GM21390 (cell line): ENCODE data around the gene FBLN5.

ENCODE experiments used
- ATAC-seq: cut with Tn5 transposase; IDR thresholded peaks from one replicate; pipeline ENCODE4 v1.9.1; 2021; ENCODE audit not compliant: unreplicated experiment

The FBLN5 gene

DNA sequence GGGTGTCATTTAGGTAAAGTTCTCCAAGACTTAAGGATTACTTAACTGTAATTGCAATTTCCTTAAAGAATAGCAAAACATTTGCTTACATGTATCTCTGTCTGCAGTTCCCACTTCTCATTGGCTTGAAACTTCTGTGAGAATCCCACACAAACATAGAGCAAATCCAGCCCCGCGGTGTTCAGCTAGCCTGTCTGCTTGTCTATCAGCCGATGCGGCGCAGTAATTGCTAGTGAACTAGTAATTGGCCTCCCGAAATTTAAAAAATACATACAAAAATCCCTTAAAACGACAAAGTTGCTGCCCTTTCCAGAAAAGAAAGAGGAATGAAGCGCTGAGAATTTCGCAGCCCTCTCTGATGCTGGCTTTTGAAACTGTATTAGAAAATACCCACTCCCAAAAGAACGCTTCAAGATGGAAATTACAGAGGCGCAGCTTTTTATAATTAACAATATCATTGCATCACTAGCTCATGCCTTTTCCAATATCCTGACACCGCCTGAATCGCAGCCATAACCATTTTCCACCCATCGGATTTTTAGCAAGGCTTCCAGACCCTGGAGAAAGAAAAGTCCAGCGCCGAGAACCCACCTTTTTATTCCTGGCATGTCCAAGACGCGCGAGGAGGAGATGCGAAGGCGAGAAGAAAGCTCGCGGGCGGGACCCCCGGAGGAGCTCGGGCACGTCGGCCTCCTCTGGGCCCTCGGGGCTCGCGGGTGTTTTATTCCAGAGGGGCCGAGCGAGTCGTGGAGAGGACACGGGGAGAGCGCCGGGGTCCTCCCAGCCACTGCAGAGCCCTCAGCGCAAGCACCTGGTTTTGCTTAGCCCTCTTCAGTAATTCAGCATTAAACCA lies 646 bp downstream of the FBLN5 start:
- ATAC-seq, result no peak

GRCh38 chr14:91945751-91946621 lies 1.5 kb downstream of the FBLN5 start:
- ATAC-seq, result no peak

DNA sequence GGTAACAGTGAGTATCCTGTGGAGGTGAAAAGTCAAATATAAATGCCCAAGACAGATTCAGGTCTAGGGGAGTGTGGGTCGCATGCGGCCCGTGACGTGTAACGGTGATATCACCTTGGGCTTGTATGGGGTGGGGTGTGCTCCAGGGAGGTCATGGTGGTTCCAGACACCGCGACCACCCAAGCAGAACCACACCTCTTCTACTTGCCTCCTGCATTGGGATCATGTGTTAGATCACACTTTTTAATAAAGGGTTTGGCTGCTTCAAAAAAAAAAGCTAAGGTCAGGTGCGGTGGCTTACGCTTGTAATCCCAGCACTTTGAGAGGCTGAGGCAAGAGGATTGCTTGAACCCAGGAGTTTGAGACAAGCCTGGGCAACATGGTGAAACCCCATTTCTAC lies 4.5 kb downstream of the FBLN5 start:
- ATAC-seq, result no peak

GRCh38 chr14:91942128-91942527 lies 5.4 kb downstream of the FBLN5 start:
- no peak for ATAC-seq

DNA sequence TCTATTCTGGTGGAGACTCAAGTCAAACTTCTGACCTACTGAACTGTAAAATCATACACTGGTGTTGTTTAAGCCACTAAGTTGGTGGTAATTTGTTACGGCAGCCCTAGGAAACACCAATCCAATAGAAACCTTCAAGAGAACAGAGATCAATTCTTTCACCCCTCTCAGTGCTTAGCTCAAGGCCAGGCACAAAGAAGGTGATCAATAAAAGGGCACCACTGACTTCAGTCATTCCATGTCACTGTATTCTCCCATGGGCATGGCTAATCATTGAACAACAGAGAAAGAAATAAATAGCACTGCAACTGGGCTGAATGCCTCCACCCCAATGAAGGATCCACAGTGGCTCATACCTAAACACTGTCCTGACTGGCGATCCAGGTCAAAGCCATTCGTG lies 7.3 kb downstream of the FBLN5 start:
- ATAC-seq, result no peak

GRCh38 chr14:91935586-91935985 lies 11.9 kb downstream of the FBLN5 start:
- ATAC-seq, result no peak

GRCh38 chr14:91934554-91935285 lies 12.8 kb downstream of the FBLN5 start:
- ATAC-seq, result no peak

DNA sequence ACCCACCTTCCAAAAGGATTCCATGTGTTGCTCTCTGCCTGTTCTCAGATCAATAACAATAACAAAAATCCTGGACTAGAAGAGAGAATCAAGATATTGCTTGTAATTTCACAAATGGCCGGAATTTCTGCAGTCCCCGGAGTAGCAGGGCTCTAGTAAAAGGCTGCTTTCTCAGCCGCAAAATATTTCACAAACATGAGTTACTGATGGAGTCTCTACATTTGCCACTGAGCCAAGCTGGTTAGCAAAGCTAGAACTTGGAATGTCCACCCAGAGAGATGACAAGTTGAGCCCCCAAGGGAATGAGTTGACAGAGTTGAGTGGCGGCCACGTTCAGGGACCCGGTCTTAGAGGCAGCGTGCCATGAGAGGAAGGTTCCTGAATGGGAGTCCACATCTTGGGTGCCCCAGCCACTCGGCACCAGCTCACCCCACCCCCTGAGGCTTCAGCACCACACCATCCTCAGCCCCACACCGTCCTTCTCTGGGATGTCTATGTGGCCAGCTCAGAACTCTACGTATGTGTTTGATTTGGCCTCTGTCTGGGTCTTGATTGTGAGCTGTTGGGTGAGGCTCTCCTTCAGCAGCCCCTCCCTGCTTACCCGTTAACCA lies 15.9 kb downstream of the FBLN5 start:
- no peak for ATAC-seq

GRCh38 chr14:91929700-91930099 lies 17.8 kb downstream of the FBLN5 start:
- no peak for ATAC-seq

DNA sequence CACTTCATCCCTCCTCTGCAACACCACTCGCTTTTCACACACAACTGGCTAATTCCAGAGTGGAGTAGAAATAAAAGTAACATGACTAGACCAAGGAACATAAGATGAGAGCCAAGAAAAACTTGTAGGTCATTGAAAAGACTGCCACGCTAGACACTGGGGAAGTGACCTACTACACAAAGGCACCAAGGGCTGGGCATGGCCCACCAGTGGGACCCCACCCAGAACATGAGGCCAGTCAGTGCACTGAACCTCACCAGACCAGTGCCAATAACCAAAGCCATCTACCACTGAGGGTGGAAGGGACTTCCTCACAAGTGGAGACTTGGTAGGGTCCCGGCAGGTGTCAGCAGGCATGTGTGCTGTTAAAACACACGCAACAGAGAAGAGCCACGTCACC lies 19.7 kb downstream of the FBLN5 start:
- ATAC-seq, result no peak

- no peak for ATAC-seq
These were observed 20.3 kb downstream of the FBLN5 start for GRCh38 chr14:91927191-91927590.

GRCh38 chr14:91926131-91926890 lies 21.2 kb downstream of the FBLN5 start:
- no peak for ATAC-seq

DNA sequence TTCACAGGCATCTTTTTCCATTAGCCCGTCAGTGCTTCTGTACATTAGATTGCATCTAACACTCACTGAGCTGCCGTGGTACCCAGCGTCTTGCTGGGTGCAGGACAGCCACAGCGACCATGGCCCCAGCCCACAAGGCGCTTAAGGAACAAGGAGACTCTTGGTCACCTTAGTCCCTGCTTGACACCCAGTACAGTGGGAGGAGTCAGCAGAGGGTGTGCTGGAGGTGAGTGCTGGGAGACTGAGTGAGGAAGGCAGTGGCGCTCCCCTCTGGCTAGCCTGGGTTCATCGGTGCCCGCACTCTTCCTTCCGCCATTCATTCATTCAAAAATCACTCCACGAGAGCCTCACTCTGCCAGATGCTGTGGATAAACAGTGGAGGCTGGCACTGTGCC lies 21.8 kb downstream of the FBLN5 start:
- ATAC-seq, result no peak

DNA sequence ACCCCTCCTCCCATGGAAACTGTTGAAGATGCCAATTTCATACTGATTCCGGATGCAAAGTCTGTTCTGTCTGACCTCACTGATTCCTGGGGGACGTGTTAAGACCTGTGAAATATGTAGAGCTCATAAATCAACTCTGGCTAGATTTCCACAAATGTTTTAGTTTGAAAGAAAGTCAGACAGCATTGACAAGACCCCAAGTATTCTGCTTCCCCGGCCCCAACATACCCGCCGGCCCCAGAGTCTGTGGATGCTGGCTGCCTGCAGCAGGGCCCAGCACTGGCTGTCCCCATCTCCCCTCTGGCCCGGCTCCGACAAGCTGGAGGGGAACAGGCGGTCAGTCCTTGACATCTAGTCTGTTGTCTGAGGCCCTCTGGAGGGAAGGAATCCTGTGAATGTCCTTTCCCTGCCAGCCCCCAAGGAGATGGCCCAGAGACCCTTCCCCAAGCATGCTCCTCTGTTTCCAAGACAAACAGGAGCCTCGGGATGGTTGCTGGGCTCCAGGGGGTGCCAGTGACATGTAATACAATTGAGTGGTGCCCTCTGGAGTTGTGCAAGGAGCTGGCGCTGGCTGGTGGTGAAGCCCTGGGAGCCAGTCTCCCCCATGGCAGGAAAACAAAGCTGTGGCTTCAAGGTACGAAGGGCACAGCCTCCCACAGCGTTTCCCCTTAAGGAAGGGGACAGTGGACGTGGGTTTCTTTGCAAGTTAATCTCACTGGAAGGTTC lies 22.3 kb downstream of the FBLN5 start:
- ATAC-seq, result no peak

GRCh38 chr14:91920526-91920925 lies 27.0 kb downstream of the FBLN5 start:
- ATAC-seq, result no peak

- no peak for ATAC-seq
These were observed 27.7 kb downstream of the FBLN5 start for GRCh38 chr14:91919814-91920213.

DNA sequence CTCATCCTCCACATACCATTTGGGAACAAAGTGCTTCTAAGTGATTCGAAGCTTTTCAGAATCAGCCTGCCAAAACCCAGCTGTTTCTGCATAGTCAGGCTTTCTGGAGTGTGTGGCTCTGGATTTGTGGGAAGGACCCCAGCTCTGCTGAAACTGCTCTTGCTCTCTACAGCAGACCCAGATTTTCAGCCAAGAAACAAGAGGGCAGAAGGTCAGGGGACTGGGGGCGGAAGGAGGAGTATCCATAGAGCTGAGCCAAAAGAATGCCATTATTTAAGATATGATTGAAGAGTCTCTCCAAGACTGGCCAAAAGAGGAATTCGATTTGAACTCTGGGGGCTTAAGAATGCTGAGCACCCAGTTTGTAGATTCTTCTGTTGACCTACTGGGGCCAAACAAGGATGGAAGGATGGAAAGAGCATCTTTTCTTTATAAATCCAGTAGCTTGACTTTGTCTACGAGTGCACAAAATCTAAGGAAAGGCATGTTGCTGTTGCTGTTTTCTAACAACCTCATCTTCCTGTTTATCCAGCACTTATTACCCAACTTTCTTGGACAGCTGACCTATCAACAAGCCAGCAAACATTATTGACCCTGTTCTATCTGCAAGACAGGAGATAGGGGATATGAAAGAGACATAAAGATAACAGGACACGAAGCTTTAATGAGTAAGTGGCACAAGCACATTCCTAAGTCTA lies 29.2 kb downstream of the FBLN5 start:
- no peak for ATAC-seq

- no peak for ATAC-seq
These were observed 35.5 kb downstream of the FBLN5 start for GRCh38 chr14:91912035-91912434.

GRCh38 chr14:91911474-91912032 lies 35.9 kb downstream of the FBLN5 start:
- ATAC-seq, result no peak
